ENCODE measurements around the gene ZEB2. TPM values are rescaled to one million over a fixed set of nuclear protein-coding genes. Genes with fewer than 3 reads are reported as not detected.

Gene ZEB2
- total RNA-seq, 1 donor from 2014 or later = 106 TPM

- no peaks in the 10 kb centered on the region for H3K27me3 Mint-ChIP-seq (ENCODE audit: insufficient read depth, low read depth)
- Histone ChIP-seq H3F3A (ENCODE audit: low read depth) (peaks cover 11% of the 10 kb centered on the region), H3K79me2 (ENCODE audit: low read depth) (peaks cover 100% of the 10 kb centered on the region), H2AFZ (replicated peaks) (no peak overlapping the region), H3K4me3 (no peak overlapping the region), H3K27ac (no peak overlapping the region), H3K9ac (no peak overlapping the region), H4K20me1 (ENCODE audit: low read depth) (peaks cover 80% of the 10 kb centered on the region), H3K4me2 (no peak overlapping the region), H3K4me1 (peaks cover 41% of the 10 kb centered on the region), H3K36me3 (no peaks in the 10 kb centered on the region), H3K9me3 (ENCODE audit: low read depth) (no peaks in the 10 kb centered on the region), H3K27me3 (no peaks in the 10 kb centered on the region)
- DNase-seq (ENCODE audit: low spot score) = no peak
- H3K9me3 Mint-ChIP-seq = no peaks in the 10 kb centered on the region
- peaks cover 29% of the 10 kb centered on the region for H3K4me1 Mint-ChIP-seq
- peaks cover 20% of the 10 kb centered on the region for H3K36me3 Mint-ChIP-seq
- no peak for TF ChIP-seq EZH2phosphoT487 (IDR thresholded peaks at IDR 0.05)
- TF ChIP-seq, protein P1, sequence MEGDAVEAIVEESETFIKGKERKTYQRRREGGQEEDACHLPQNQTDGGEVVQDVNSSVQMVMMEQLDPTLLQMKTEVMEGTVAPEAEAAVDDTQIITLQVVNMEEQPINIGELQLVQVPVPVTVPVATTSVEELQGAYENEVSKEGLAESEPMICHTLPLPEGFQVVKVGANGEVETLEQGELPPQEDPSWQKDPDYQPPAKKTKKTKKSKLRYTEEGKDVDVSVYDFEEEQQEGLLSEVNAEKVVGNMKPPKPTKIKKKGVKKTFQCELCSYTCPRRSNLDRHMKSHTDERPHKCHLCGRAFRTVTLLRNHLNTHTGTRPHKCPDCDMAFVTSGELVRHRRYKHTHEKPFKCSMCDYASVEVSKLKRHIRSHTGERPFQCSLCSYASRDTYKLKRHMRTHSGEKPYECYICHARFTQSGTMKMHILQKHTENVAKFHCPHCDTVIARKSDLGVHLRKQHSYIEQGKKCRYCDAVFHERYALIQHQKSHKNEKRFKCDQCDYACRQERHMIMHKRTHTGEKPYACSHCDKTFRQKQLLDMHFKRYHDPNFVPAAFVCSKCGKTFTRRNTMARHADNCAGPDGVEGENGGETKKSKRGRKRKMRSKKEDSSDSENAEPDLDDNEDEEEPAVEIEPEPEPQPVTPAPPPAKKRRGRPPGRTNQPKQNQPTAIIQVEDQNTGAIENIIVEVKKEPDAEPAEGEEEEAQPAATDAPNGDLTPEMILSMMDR (IDR thresholded peaks at IDR 0.05) = no peak
- no peak for TF ChIP-seq EZH2 (IDR thresholded peaks at IDR 0.05)
- H3K27ac Mint-ChIP-seq = no peak overlapping the region
- no peak overlapping the region for H3K4me3 Mint-ChIP-seq
Measured at GRCh38 chr2:144434425-144435222, 85.3 kb downstream of the ZEB2 start.

DNA sequence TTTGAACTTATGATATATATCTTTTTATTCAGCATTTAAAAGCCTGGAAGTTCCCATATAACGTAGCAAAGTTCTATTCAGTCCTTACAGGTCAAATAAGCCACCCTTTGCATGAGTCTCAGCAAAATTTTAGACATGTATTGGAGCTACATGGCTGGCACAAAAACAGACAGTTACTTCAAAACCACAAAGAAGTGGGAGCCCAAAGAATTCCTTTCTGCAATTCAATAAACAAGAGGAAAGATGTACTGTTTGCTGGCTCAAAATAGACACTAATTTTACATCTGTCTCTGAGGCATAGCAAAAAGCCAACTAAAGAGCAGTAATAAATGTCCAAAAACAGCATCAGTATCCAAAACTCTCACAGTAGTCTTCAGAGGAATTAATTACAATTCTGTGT lies 87.0 kb downstream of the ZEB2 start:
- Histone ChIP-seq H3K79me2 (ENCODE audit: low read depth) (peaks cover 91% of the 10 kb centered on the region), H3K4me3 (no peak overlapping the region), H2AFZ (replicated peaks) (no peak overlapping the region), H3K9ac (no peak overlapping the region), H3K4me1 (peaks cover 27% of the 10 kb centered on the region), H3K9me3 (ENCODE audit: low read depth) (no peaks in the 10 kb centered on the region), H3K36me3 (peaks cover 8% of the 10 kb centered on the region), H3K27me3 (no peaks in the 10 kb centered on the region), H4K20me1 (ENCODE audit: low read depth) (peaks cover 77% of the 10 kb centered on the region), H3K4me2 (no peak overlapping the region), H3F3A (ENCODE audit: low read depth) (no peaks in the 10 kb centered on the region), H3K27ac (no peak overlapping the region)
- no peaks in the 10 kb centered on the region for H3K9me3 Mint-ChIP-seq
- TF ChIP-seq, protein P1 (IDR thresholded peaks at IDR 0.05) = no peak
- DNase-seq (ENCODE audit: low spot score) = no peak
- no peak overlapping the region for H3K27ac Mint-ChIP-seq
- H3K4me1 Mint-ChIP-seq = peaks cover 20% of the 10 kb centered on the region
- no peak overlapping the region for H3K4me3 Mint-ChIP-seq
- peaks cover 20% of the 10 kb centered on the region for H3K36me3 Mint-ChIP-seq
- H3K27me3 Mint-ChIP-seq (ENCODE audit: insufficient read depth, low read depth) = no peaks in the 10 kb centered on the region

DNA sequence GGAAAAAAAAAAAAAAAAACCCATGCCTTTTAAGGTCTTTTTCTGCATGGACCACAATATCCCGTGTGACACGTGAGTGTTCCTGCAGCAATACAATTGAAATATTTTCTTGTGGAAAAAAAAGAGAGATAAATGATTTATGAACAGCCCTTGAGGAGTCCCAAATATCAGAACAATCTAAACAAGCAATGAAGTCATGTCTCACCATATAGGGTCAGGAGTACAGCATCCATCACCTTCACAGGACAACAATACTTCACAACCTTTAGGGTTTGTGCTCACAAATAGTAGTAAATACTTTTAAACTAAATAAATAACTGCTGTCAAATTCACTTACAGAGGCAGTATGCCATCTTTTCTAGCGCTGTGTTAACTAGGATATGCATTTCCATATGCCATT lies 87.9 kb downstream of the ZEB2 start:
- peaks cover 86% of the 10 kb centered on the region for H4K20me1 ChIP-seq (ENCODE audit: low read depth)
- DNase-seq (ENCODE audit: low spot score) = no peak
- H3F3A ChIP-seq (ENCODE audit: low read depth) = peaks cover 6% of the 10 kb centered on the region
- Mint-ChIP-seq H3K9me3 (no peaks in the 10 kb centered on the region), H3K27ac (peak overlapping the region; percentile 40), H3K36me3 (peaks cover 20% of the 10 kb centered on the region), H3K4me3 (peak overlapping the region; percentile 4), H3K4me1 (peaks cover 26% of the 10 kb centered on the region), H3K27me3 (ENCODE audit: insufficient read depth, low read depth) (no peaks in the 10 kb centered on the region)
- TF ChIP-seq EZH2phosphoT487 (IDR thresholded peaks at IDR 0.05) (no peak), EZH2 (IDR thresholded peaks at IDR 0.05) (no peak)
- TF ChIP-seq, protein P1 (IDR thresholded peaks at IDR 0.05) = no peak
- no peak overlapping the region for H2AFZ ChIP-seq (replicated peaks)
- H3K79me2 ChIP-seq (ENCODE audit: low read depth) = peaks cover 87% of the 10 kb centered on the region
- H3K4me1 ChIP-seq = peaks cover 27% of the 10 kb centered on the region
- no peak overlapping the region for H3K27ac ChIP-seq
- H3K4me3 ChIP-seq = peak overlapping the region; percentile 7
- no peaks in the 10 kb centered on the region for H3K27me3 ChIP-seq
- no peaks in the 10 kb centered on the region for H3K9me3 ChIP-seq (ENCODE audit: low read depth)
- peak overlapping the region; percentile 54 for H3K4me2 ChIP-seq
- peaks cover 9% of the 10 kb centered on the region for H3K36me3 ChIP-seq
- H3K9ac ChIP-seq = no peak overlapping the region
